HEK293T (cell line): ENCODE data around the gene TMPRSS4.

Experiments
- BHLHE40 ChIP-seq: fragments of 450-650 bp; IDR thresholded peaks from 2 replicates; pipeline ENCODE4 v1.6.1; 2016; ENCODE audit warnings: mild to moderate bottlenecking, moderate library complexity, borderline replicate concordance
- ELF4 ChIP-seq: fragments of 450-650 bp; IDR thresholded peaks from 2 replicates; pipeline ENCODE4 v1.6.1; 2017; ENCODE audit warnings: antibody characterized with exemption
- FOXA1 ChIP-seq: fragments of 450-650 bp; IDR thresholded peaks from 2 replicates; pipeline ENCODE4 v1.6.1; 2016; ENCODE audit warnings: mild to moderate bottlenecking
- FOXM1 ChIP-seq: fragments of 450-650 bp; IDR thresholded peaks from 2 replicates; pipeline ENCODE4 v1.6.1; 2017; ENCODE audit warnings: mild to moderate bottlenecking, borderline replicate concordance
- HDGF ChIP-seq: fragments of 450-650 bp; IDR thresholded peaks from 2 replicates; pipeline ENCODE4 v1.6.1; 2017; ENCODE audit warnings: antibody characterized with exemption, borderline replicate concordance
- SP1 ChIP-seq: fragments of 450-650 bp; IDR thresholded peaks from 2 replicates; pipeline ENCODE4 v1.6.1; 2017

DNA sequence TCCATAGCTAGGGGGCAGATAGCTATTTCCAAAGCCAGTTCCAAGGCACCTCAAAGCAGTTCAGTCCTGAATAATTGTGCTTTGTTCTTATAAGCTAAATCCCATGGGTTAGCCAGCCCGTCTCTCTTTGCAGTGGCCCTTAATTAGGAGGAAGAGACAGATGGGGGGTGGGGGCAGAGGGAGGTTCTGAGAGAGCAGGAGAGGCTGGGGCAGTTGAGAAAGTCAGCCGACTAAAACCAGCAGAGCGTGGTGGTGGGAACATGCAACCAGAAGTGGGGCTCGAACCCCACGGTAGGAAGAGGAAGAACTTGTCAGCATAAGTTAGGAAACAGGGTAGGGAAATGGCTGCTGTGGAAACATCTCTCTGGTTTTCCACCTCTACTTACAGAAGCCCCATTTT is 86.6 kb downstream of the TMPRSS4 start:
- TF ChIP-seq BHLHE40: no peak
- TF ChIP-seq HDGF: no peak
- TF ChIP-seq ELF4: no peak
- no peak for TF ChIP-seq FOXM1
- no peak for TF ChIP-seq FOXA1
- TF ChIP-seq SP1: no peak
